ENCODE data around the gene TMEM238.

TMEM238 gene

GRCh38 chr19:55384920-55385723 lies 1.0 kb upstream of the TMEM238 start:
- H3K27ac ChIP-seq (ENCODE audit: low read length): peak overlapping the region; percentile 70
- H3K4me3 ChIP-seq (ENCODE audit: low read length): peak overlapping the region; percentile 97
- peaks cover 16% of the 10 kb centered on the region for H3K27me3 ChIP-seq (ENCODE audit: control insufficient read depth, insufficient read depth, low read length)
- H3K9ac ChIP-seq (ENCODE audit: low read length): peak overlapping the region; percentile 86
- H3K4me1 ChIP-seq (ENCODE audit: control insufficient read depth, low read depth, low read length): peaks cover 14% of the 10 kb centered on the region
- peaks cover 29% of the 10 kb centered on the region for H3K36me3 ChIP-seq (ENCODE audit: control insufficient read depth, low read depth, low read length)
- no peaks in the 10 kb centered on the region for H3K9me3 ChIP-seq (ENCODE audit: control insufficient read depth, low read depth, low read length)

DNA sequence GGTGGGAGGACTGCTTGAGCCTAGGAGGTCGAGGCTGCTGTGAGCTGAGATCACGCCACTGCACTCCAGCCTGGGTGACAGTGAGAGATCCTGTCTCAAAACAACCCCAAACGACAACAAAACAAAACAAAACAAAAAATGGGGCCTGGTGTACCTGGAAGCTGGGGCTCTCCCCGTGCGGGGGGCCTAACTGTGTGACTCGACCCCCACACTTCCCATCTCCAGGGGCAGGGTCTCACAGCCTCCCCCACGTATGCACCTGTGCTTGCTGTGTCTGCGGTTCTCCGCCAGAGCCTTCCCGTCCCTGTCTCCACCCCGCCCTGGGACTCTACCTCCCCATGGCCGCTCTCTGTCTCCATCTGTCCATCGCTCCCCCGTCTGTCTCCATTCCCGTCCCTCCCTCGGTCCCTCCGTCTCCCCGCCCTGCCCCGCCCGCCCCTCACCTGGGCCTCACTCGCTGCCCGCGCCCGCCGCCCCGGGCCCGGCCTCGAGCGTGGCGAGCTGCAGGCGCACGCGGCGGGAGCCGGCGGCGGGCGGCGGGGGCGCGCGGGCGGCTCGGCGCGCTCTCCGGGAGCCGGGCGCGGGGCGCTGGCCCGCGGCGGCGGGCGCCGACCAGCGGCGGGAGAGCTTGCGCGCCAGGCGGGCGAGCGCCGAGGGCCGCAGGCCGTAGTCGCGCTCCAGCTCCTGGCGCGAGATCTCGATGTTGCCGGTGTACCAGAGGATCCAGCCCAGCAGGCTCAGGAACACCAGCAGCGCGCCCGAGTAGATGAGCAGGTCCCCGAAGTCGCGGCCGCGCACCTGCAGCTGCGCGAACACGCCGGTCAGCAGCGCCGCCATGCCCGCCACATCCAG lies 587 bp downstream of the TMEM238 start:
- H3K4me3 ChIP-seq (ENCODE audit: low read length): peak overlapping the region; percentile 46
- H3K36me3 ChIP-seq (ENCODE audit: control insufficient read depth, low read depth, low read length): peaks cover 19% of the 10 kb centered on the region
- H3K4me1 ChIP-seq (ENCODE audit: control insufficient read depth, low read depth, low read length): peaks cover 14% of the 10 kb centered on the region
- no peaks in the 10 kb centered on the region for H3K9me3 ChIP-seq (ENCODE audit: control insufficient read depth, low read depth, low read length)
- H3K9ac ChIP-seq (ENCODE audit: low read length): peak overlapping the region; percentile 15
- peaks cover 25% of the 10 kb centered on the region for H3K27me3 ChIP-seq (ENCODE audit: control insufficient read depth, insufficient read depth, low read length)
- no peak overlapping the region for H3K27ac ChIP-seq (ENCODE audit: low read length)

DNA sequence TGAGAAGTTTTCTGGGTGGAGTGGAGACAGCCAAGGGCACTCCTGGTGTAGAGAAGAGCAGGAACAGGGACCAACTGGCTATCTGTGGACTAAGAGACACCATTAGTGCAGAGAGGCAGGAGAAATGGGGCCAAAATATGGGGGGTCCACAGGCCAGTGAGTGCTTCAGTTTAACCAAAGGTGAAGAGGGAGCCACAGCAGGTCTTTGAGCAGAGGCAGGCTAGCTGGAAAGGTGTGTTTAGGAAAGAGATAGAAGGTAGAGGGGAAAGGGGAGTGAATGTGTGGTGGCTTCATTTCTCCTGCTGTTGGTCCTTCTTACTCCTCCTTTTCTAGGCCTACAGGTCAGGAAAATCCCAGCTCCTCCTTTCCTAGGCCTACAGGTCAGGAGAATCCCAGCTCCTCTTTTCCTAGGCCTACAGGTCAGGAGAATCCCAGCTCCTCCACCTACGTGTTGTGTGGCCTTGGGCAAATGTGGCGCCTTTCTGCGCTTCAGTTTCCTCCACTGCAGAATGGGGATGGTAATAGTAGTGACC lies 1.5 kb downstream of the TMEM238 start:
- H3K27ac ChIP-seq (ENCODE audit: low read length): no peak overlapping the region
- H3K36me3 ChIP-seq (ENCODE audit: control insufficient read depth, low read depth, low read length): peaks cover 10% of the 10 kb centered on the region
- no peak overlapping the region for H3K4me3 ChIP-seq (ENCODE audit: low read length)
- H3K4me1 ChIP-seq (ENCODE audit: control insufficient read depth, low read depth, low read length): peaks cover 19% of the 10 kb centered on the region
- H3K27me3 ChIP-seq (ENCODE audit: control insufficient read depth, insufficient read depth, low read length): peaks cover 34% of the 10 kb centered on the region
- H3K9me3 ChIP-seq (ENCODE audit: control insufficient read depth, low read depth, low read length): no peaks in the 10 kb centered on the region
- H3K9ac ChIP-seq (ENCODE audit: low read length): no peak overlapping the region

- H3K9ac ChIP-seq (ENCODE audit: low read length): no peak overlapping the region
- H3K9me3 ChIP-seq (ENCODE audit: control insufficient read depth, low read depth, low read length): no peaks in the 10 kb centered on the region
- H3K27me3 ChIP-seq (ENCODE audit: control insufficient read depth, insufficient read depth, low read length): peaks cover 40% of the 10 kb centered on the region
- no peak overlapping the region for H3K27ac ChIP-seq (ENCODE audit: low read length)
- H3K4me3 ChIP-seq (ENCODE audit: low read length): no peak overlapping the region
- peaks cover 15% of the 10 kb centered on the region for H3K4me1 ChIP-seq (ENCODE audit: control insufficient read depth, low read depth, low read length)
- peaks cover 4% of the 10 kb centered on the region for H3K36me3 ChIP-seq (ENCODE audit: control insufficient read depth, low read depth, low read length)
Observed at GRCh38 chr19:55382013-55382412, 2.1 kb downstream of the TMEM238 start.

GRCh38 chr19:55379174-55379573 lies 4.9 kb downstream of the TMEM238 start:
- no peak overlapping the region for H3K27ac ChIP-seq (ENCODE audit: low read length)
- no peaks in the 10 kb centered on the region for H3K36me3 ChIP-seq (ENCODE audit: control insufficient read depth, low read depth, low read length)
- H3K27me3 ChIP-seq (ENCODE audit: control insufficient read depth, insufficient read depth, low read length): peaks cover 42% of the 10 kb centered on the region
- H3K4me3 ChIP-seq (ENCODE audit: low read length): no peak overlapping the region
- no peaks in the 10 kb centered on the region for H3K9me3 ChIP-seq (ENCODE audit: control insufficient read depth, low read depth, low read length)
- no peak overlapping the region for H3K9ac ChIP-seq (ENCODE audit: low read length)
- H3K4me1 ChIP-seq (ENCODE audit: control insufficient read depth, low read depth, low read length): peaks cover 18% of the 10 kb centered on the region

DNA sequence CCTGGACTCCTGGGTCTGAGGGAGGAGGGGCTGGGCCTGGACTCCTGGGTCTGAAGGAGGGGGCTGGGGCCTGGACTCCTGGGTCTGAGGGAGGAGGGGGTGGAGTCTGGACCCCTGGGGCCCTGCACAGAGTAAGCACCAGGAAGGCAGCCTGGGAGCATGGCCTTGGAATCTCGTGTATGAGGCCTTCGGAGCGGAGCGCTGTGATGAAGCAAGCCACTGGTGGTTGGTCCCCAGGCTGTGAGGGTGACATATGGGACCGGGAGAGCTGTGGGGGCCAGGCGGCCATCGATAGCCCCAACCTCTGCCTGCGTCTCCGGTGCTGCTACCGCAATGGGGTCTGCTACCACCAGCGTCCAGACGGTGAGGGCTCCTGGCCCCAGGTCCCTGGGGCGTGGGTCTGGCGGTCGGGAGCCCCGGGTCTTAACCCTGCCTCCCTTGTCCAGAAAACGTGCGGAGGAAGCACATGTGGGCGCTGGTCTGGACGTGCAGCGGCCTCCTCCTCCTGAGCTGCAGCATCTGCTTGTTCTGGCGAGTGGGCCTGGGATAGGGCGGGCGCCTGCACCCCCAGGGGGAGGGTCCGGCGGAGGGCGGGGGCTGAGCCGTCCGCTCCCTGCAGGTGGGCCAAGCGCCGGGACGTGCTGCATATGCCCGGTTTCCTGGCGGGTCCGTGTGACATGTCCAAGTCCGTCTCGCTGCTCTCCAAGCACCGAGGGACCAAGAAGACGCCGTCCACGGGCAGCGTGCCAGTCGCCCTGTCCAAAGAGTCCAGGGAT lies 6.5 kb downstream of the TMEM238 start:
- H3K27me3 ChIP-seq (ENCODE audit: control insufficient read depth, insufficient read depth, low read length): peaks cover 40% of the 10 kb centered on the region
- peaks cover 25% of the 10 kb centered on the region for H3K4me1 ChIP-seq (ENCODE audit: control insufficient read depth, low read depth, low read length)

GRCh38 chr19:55376241-55376933 lies 7.7 kb downstream of the TMEM238 start, which contains the start of gene TMEM190:
TMEM190 (plus strand) TSS chr19:55376826; CDS start chr19:55376854, 28 bp downstream.
- Histone ChIP-seq H3K9ac (ENCODE audit: low read length) (peak within 1 kb of the TSS; percentile 2), H3K27ac (ENCODE audit: low read length) (no peak within 1 kb of the TSS), H3K4me3 (ENCODE audit: low read length) (peak within 1 kb of the TSS; percentile 49), H3K27me3 (ENCODE audit: control insufficient read depth, insufficient read depth, low read length) (peaks cover 41% of the 10 kb centered on the region), H3K4me1 (ENCODE audit: control insufficient read depth, low read depth, low read length) (peaks cover 25% of the 10 kb centered on the region), H3K36me3 (ENCODE audit: control insufficient read depth, low read depth, low read length) (no peaks in the 10 kb centered on the region), H3K9me3 (ENCODE audit: control insufficient read depth, low read depth, low read length) (no peaks in the 10 kb centered on the region)

More for the DNA sequence above, 6.5 kb downstream of the TMEM238 start:
- no peaks in the 10 kb centered on the region for H3K36me3 ChIP-seq (ENCODE audit: control insufficient read depth, low read depth, low read length)
- H3K27ac ChIP-seq (ENCODE audit: low read length): no peak overlapping the region
- H3K9me3 ChIP-seq (ENCODE audit: control insufficient read depth, low read depth, low read length): no peaks in the 10 kb centered on the region
- H3K9ac ChIP-seq (ENCODE audit: low read length): no peak overlapping the region
- peak overlapping the region; percentile 49 for H3K4me3 ChIP-seq (ENCODE audit: low read length)

- H3K4me1 ChIP-seq (ENCODE audit: control insufficient read depth, low read depth, low read length): peaks cover 25% of the 10 kb centered on the region
- no peaks in the 10 kb centered on the region for H3K36me3 ChIP-seq (ENCODE audit: control insufficient read depth, low read depth, low read length)
- no peaks in the 10 kb centered on the region for H3K9me3 ChIP-seq (ENCODE audit: control insufficient read depth, low read depth, low read length)
- no peak overlapping the region for H3K27ac ChIP-seq (ENCODE audit: low read length)
- no peak overlapping the region for H3K4me3 ChIP-seq (ENCODE audit: low read length)
- peaks cover 53% of the 10 kb centered on the region for H3K27me3 ChIP-seq (ENCODE audit: control insufficient read depth, insufficient read depth, low read length)
- H3K9ac ChIP-seq (ENCODE audit: low read length): no peak overlapping the region
Observed at GRCh38 chr19:55373993-55374757, 9.9 kb downstream of the TMEM238 start.

GRCh38 chr19:55373306-55373992 lies 10.6 kb downstream of the TMEM238 start:
- H3K9me3 ChIP-seq (ENCODE audit: control insufficient read depth, low read depth, low read length): no peaks in the 10 kb centered on the region
- H3K36me3 ChIP-seq (ENCODE audit: control insufficient read depth, low read depth, low read length): no peaks in the 10 kb centered on the region
- H3K27ac ChIP-seq (ENCODE audit: low read length): no peak overlapping the region
- H3K9ac ChIP-seq (ENCODE audit: low read length): no peak overlapping the region
- peaks cover 53% of the 10 kb centered on the region for H3K27me3 ChIP-seq (ENCODE audit: control insufficient read depth, insufficient read depth, low read length)
- H3K4me1 ChIP-seq (ENCODE audit: control insufficient read depth, low read depth, low read length): peaks cover 25% of the 10 kb centered on the region
- H3K4me3 ChIP-seq (ENCODE audit: low read length): no peak overlapping the region
